Neural cell (in vitro differentiated cells): ENCODE results near the gene TK1. TPM values are rescaled to one million over a fixed set of nuclear protein-coding genes. Genes with fewer than 3 reads are reported as not detected.

ENCODE experiments used
- H2AFZ ChIP-seq: fragments of 200-600, 300-800 bp; sonication (generic), shearing (Covaris generic); 2 replicates; pipeline ENCODE4 v1.6.0; 2014; ENCODE audit warnings: low read depth, mild to moderate bottlenecking, antibody characterized with exemption, low read length, moderate library complexity
- H3F3A ChIP-seq: fragments of 200-600 bp; shearing (Covaris generic); 2 replicates; pipeline ENCODE4 v1.6.1; 2016; ENCODE audit warnings: mild to moderate bottlenecking, moderate library complexity, mixed read lengths, antibody characterized with exemption, low read length; ENCODE audit not compliant: insufficient read depth, poor library complexity, severe bottlenecking
- H3K27ac ChIP-seq: fragments of 200-600, 300-800 bp; sonication (generic), shearing (Covaris generic); 2 replicates; pipeline ENCODE4 v1.5.1; 2014; ENCODE audit warnings: mild to moderate bottlenecking, low read length, moderate library complexity
- H3K27me3 ChIP-seq: fragments of 300-800, 200-600 bp; sonication (generic), shearing (Covaris generic); 2 replicates; pipeline ENCODE4 v1.6.0; 2014; ENCODE audit warnings: mild to moderate bottlenecking, low read depth, low read length, moderate library complexity; ENCODE audit not compliant: insufficient read depth
- H3K36me3 ChIP-seq: fragments of 300-800, 200-600 bp; sonication (generic), shearing (Covaris generic); 2 replicates; pipeline ENCODE4 v1.5.1; 2014; ENCODE audit warnings: mild to moderate bottlenecking, antibody characterized with exemption, low read length, moderate library complexity; ENCODE audit not compliant: insufficient read depth
- H3K4me2 ChIP-seq: fragments of 300-800, 200-600 bp; sonication (generic), shearing (Covaris generic); 2 replicates; pipeline ENCODE4 v1.6.0; 2014; ENCODE audit warnings: mild to moderate bottlenecking, low read length
- H3K4me3 ChIP-seq: fragments of 300-800, 200-600 bp; sonication (generic), shearing (Covaris generic); 2 replicates; pipeline ENCODE4 v1.5.1; 2014; ENCODE audit warnings: mild to moderate bottlenecking, low read length, moderate library complexity
- H3K79me2 ChIP-seq: fragments of 200-600 bp; shearing (Covaris generic); replicated peaks from 2 replicates; pipeline ENCODE4 v1.6.0; 2014; ENCODE audit warnings: mild to moderate bottlenecking, low read length, moderate library complexity; ENCODE audit not compliant: insufficient read depth
- H3K9ac ChIP-seq: fragments of 300-800, 200-600 bp; sonication (generic), shearing (Covaris generic); 2 replicates; pipeline ENCODE4 v1.6.1; 2016; ENCODE audit warnings: mild to moderate bottlenecking, low read length, mixed read lengths
- H3K9me2 ChIP-seq: fragments of 200-600 bp; shearing (Covaris generic); 2 replicates; pipeline ENCODE4 v1.6.1; 2016; ENCODE audit warnings: mild to moderate bottlenecking, low read length, mixed read lengths; ENCODE audit not compliant: insufficient read depth
- H3K9me3 ChIP-seq: fragments of 200-600, 300-800 bp; sonication (generic), shearing (Covaris generic); 2 replicates; pipeline ENCODE4 v1.6.1; 2016; ENCODE audit warnings: mild to moderate bottlenecking, mixed run types, low read length, moderate library complexity, mixed read lengths
- H4K20me1 ChIP-seq: fragments of 200-600 bp; shearing (Covaris generic); 2 replicates; pipeline ENCODE4 v1.6.1; 2016; ENCODE audit warnings: mild to moderate bottlenecking, mixed run types; ENCODE audit not compliant: insufficient read depth
- EP300 ChIP-seq: fragments of 450-650 bp; conservative IDR thresholded peaks from 2 replicates; pipeline ENCODE4 v1.6.1; 2014; ENCODE audit warnings: antibody characterized with exemption, mild to moderate bottlenecking, moderate library complexity; ENCODE audit not compliant: poor library complexity, severe bottlenecking
- EZH2 ChIP-seq: fragments of 200-600, 300-800 bp; shearing (Covaris generic), sonication (generic); IDR thresholded peaks from 2 replicates; pipeline ENCODE4 v1.6.1; 2014; ENCODE audit warnings: antibody characterized with exemption, low read length, borderline replicate concordance, mild to moderate bottlenecking; ENCODE audit not compliant: insufficient read depth, poor library complexity, severe bottlenecking
- MXI1 ChIP-seq: fragments of 450-650 bp; conservative IDR thresholded peaks from 2 replicates; pipeline ENCODE4 v1.6.1; 2014; ENCODE audit warnings: antibody characterized with exemption, mild to moderate bottlenecking; ENCODE audit not compliant: poor library complexity, severe bottlenecking
- POLR2AphosphoS5 ChIP-seq: IDR thresholded peaks from 2 replicates; pipeline ENCODE4 v1.6.1; 2012
- RAD21 ChIP-seq: fragments of 450-650 bp; conservative IDR thresholded peaks from 2 replicates; pipeline ENCODE4 v1.6.1; 2014; ENCODE audit warnings: antibody characterized with exemption, mild to moderate bottlenecking, moderate library complexity
- SMC3 ChIP-seq: fragments of 450-650 bp; conservative IDR thresholded peaks from 2 replicates; pipeline ENCODE4 v1.6.1; 2014; ENCODE audit warnings: antibody characterized with exemption, mild to moderate bottlenecking, moderate library complexity; ENCODE audit not compliant: poor library complexity
- TAF1 ChIP-seq: IDR thresholded peaks from 2 replicates; pipeline ENCODE4 v1.6.1; 2012; ENCODE audit warnings: low read depth
- polyA plus RNA-seq: library from polyadenylated mRNA; depleted of rRNA; stranded (reverse); fragments of >200 nt; gene quantifications from 2 replicates; pipeline ENCODE4 v1.2.3, GENCODE V29; 2014
- TF ChIP-seq, protein P1 (sequence below): IDR thresholded peaks from 2 replicates; pipeline ENCODE4 v1.6.1; 2012; ENCODE audit warnings: borderline replicate concordance
- TF ChIP-seq, protein P2 (sequence below): fragments of 450-650 bp; IDR thresholded peaks from 2 replicates; pipeline ENCODE4 v1.5.1; 2014; ENCODE audit warnings: antibody characterized with exemption, mild to moderate bottlenecking, moderate library complexity; ENCODE audit not compliant: poor library complexity, severe bottlenecking

Gene TK1
- polyA plus RNA-seq, 1 donor from 2014 or later = 1.1 TPM

DNA sequence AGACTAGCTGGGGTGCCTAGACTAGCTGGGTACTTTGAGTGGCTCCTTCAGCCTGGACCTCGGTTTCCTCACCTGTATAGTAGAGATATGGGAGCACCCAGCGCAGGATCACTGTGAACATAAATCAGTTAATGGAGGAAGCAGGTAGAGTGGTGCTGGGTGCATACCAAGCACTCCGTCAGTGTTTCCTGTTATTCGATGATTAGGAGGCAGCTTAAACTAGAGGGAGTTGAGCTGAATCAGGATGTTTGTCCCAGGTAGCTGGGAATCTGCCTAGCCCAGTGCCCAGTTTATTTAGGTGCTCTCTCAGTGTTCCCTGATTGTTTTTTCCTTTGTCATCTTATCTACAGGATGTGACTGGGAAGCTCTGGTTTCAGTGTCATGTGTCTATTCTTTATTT lies 36.2 kb upstream of the TK1 start:
- no peak overlapping the region for H3K4me2 ChIP-seq
- H2AFZ ChIP-seq = no peak overlapping the region
- no peaks in the 10 kb centered on the region for H3K9me3 ChIP-seq
- no peak overlapping the region for H3K27ac ChIP-seq
- H3F3A ChIP-seq = no peaks in the 10 kb centered on the region
- no peak overlapping the region for H3K9ac ChIP-seq
- H3K27me3 ChIP-seq = no peaks in the 10 kb centered on the region
- H3K79me2 ChIP-seq = no peaks in the 10 kb centered on the region
- H4K20me1 ChIP-seq = no peaks in the 10 kb centered on the region
- H3K9me2 ChIP-seq = no peaks in the 10 kb centered on the region
- no peaks in the 10 kb centered on the region for H3K36me3 ChIP-seq
- no peak overlapping the region for H3K4me3 ChIP-seq
- TF ChIP-seq EP300 (no peak), SMC3 (no peak), MXI1 (no peak), RAD21 (no peak), POLR2AphosphoS5 (no peak), TAF1 (no peak)
- TF ChIP-seq, protein P1, sequence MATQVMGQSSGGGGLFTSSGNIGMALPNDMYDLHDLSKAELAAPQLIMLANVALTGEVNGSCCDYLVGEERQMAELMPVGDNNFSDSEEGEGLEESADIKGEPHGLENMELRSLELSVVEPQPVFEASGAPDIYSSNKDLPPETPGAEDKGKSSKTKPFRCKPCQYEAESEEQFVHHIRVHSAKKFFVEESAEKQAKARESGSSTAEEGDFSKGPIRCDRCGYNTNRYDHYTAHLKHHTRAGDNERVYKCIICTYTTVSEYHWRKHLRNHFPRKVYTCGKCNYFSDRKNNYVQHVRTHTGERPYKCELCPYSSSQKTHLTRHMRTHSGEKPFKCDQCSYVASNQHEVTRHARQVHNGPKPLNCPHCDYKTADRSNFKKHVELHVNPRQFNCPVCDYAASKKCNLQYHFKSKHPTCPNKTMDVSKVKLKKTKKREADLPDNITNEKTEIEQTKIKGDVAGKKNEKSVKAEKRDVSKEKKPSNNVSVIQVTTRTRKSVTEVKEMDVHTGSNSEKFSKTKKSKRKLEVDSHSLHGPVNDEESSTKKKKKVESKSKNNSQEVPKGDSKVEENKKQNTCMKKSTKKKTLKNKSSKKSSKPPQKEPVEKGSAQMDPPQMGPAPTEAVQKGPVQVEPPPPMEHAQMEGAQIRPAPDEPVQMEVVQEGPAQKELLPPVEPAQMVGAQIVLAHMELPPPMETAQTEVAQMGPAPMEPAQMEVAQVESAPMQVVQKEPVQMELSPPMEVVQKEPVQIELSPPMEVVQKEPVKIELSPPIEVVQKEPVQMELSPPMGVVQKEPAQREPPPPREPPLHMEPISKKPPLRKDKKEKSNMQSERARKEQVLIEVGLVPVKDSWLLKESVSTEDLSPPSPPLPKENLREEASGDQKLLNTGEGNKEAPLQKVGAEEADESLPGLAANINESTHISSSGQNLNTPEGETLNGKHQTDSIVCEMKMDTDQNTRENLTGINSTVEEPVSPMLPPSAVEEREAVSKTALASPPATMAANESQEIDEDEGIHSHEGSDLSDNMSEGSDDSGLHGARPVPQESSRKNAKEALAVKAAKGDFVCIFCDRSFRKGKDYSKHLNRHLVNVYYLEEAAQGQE = no peak

DNA sequence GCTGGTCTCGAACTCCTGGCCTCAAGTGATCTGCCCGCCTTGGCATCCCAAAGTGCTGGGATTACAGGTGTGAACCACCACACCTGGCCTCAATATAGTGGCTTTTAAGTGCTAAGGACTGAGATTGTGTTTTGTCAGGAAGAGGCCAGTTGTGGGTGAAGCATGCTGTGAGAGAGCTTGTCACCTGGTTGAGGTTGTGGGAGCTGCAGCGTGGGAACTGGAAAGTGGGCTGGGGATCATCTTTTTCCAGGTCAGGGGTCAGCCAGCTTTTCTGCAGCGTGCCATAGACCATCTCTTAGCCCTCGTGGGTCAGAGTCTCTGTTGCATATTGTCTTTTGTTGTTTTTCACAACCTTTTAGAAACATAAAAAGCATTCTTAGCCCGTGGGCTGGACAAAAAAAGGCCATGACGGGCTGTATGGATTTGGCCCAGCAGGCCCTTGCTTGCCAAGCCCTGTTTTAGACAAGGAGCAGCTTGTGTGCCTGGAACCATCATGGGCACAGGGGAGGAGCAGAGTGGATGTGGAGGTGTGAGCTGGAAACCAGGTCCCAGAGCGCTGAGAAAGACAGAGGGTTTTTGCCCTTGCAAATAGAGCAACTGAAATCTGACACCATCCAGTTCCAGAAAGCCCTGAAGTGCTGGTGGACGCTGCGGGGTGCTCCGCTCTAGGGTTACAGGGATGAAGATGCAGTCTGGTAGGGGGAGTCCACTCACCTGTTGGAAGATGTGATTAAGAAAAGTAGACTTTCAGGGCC lies 32.7 kb upstream of the TK1 start:
- Histone ChIP-seq H3F3A (no peaks in the 10 kb centered on the region), H3K9me2 (no peaks in the 10 kb centered on the region), H3K4me2 (no peak overlapping the region), H3K27me3 (no peaks in the 10 kb centered on the region), H3K9ac (no peak overlapping the region), H3K4me3 (no peak overlapping the region), H3K36me3 (no peaks in the 10 kb centered on the region), H3K79me2 (peaks cover 8% of the 10 kb centered on the region), H3K9me3 (no peaks in the 10 kb centered on the region), H4K20me1 (no peaks in the 10 kb centered on the region), H2AFZ (no peak overlapping the region), H3K27ac (no peak overlapping the region)
- no peak for TF ChIP-seq EZH2
- no peak for TF ChIP-seq RAD21
- TF ChIP-seq POLR2AphosphoS5 = no peak
- no peak for TF ChIP-seq SMC3
- TF ChIP-seq EP300 = no peak
- TF ChIP-seq, protein P1 = no peak
- no peak for TF ChIP-seq TAF1
- TF ChIP-seq, protein P2, sequence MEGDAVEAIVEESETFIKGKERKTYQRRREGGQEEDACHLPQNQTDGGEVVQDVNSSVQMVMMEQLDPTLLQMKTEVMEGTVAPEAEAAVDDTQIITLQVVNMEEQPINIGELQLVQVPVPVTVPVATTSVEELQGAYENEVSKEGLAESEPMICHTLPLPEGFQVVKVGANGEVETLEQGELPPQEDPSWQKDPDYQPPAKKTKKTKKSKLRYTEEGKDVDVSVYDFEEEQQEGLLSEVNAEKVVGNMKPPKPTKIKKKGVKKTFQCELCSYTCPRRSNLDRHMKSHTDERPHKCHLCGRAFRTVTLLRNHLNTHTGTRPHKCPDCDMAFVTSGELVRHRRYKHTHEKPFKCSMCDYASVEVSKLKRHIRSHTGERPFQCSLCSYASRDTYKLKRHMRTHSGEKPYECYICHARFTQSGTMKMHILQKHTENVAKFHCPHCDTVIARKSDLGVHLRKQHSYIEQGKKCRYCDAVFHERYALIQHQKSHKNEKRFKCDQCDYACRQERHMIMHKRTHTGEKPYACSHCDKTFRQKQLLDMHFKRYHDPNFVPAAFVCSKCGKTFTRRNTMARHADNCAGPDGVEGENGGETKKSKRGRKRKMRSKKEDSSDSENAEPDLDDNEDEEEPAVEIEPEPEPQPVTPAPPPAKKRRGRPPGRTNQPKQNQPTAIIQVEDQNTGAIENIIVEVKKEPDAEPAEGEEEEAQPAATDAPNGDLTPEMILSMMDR = no peak
- no peak for TF ChIP-seq MXI1
